Spleen (tissue), 11 donors: ENCODE data around the gene GRAMD1B. TPM values are rescaled to one million over a fixed set of nuclear protein-coding genes. Genes with fewer than 3 reads are reported as not detected.

Experiments used
- DNase-seq: peaks from one replicate; pipeline ENCODE4 v3.0.0-alpha.2; 2020
- H3K27ac ChIP-seq, 8 donors: fragments of 200-600 bp; sonication (generic) in 7 of 8; 1 replicate in 4 of 8; 2 replicates in 4 of 8; pipeline versions ENCODE4 v1.5.0 to v1.8.0; 2016 to 2021; ENCODE audit warnings: inconsistent platforms in 4 of 8, mild to moderate bottlenecking in 4 of 8, moderate library complexity in 1 of 8
- H3K27me3 ChIP-seq, 7 donors: fragments of 200-600 bp; sonication (generic) in 6 of 7; replicated peaks in 1 of 7; 1 replicate in 4 of 7; 2 replicates in 3 of 7; pipeline versions ENCODE4 v1.5.0 to v1.8.0; 2016 to 2021; ENCODE audit warnings: inconsistent platforms in 3 of 7, mild to moderate bottlenecking in 1 of 7
- H3K36me3 ChIP-seq, 6 donors: fragments of 200-600 bp; sonication (generic) in 5 of 6; 1 replicate in 4 of 6; 2 replicates in 2 of 6; pipeline versions ENCODE4 v1.5.0 to v1.8.0; 2016 to 2021; ENCODE audit warnings: inconsistent platforms in 2 of 6
- H3K4me1 ChIP-seq, 6 donors: fragments of 200-600 bp; sonication (generic) in 5 of 6; 1 replicate in 3 of 6; 2 replicates in 3 of 6; pipeline versions ENCODE4 v1.5.0 to v1.8.0; 2016 to 2021; ENCODE audit warnings: inconsistent platforms in 3 of 6
- H3K4me3 ChIP-seq, 8 donors: fragments of 200-600 bp; sonication (generic) in 7 of 8; 1 replicate in 4 of 8; 2 replicates in 4 of 8; pipeline versions ENCODE4 v1.5.0 to v1.8.0; 2016 to 2021; ENCODE audit warnings: inconsistent platforms in 4 of 8, mild to moderate bottlenecking in 4 of 8, moderate library complexity in 2 of 8
- H3K9me3 ChIP-seq, 8 donors: fragments of 200-600 bp; sonication (generic) in 7 of 8; 1 replicate in 4 of 8; 2 replicates in 4 of 8; pipeline versions ENCODE4 v1.5.0 to v1.8.0; 2016 to 2021; ENCODE audit warnings: inconsistent platforms in 4 of 8
- POLR2A ChIP-seq, 3 donors: fragments of 450-650 bp; IDR thresholded peaks; one replicate each; pipeline ENCODE4 v1.5.1; 2017; ENCODE audit warnings: antibody characterized with exemption in 3 of 3, mild to moderate bottlenecking in 1 of 3
- POLR2AphosphoS5 ChIP-seq, 3 donors: sonication (generic); formaldehyde crosslinking; IDR thresholded peaks; one replicate each; pipeline ENCODE4 v1.5.1; 2017; ENCODE audit warnings: antibody characterized with exemption in 3 of 3
- WGBS, 5 donors: extraction: QIAGEN DNeasy Blood & Tissue Kit in 3 of 5; methylation state at CpG; one replicate each; pipeline versions ENCODE4 v1.1.5 to v1.1.7; 2013 to 2018; 5-methylcytosine and 5-hydroxymethylcytosine counted together
- intact Hi-C: fragments of 100-400 bp; cut with DNase I; formaldehyde crosslinking; loops from one replicate; pipeline ENCODE4 v1.15.0; 2023; ENCODE audit warnings: low total_unique reads
- polyA plus RNA-seq, 3 donors: library from polyadenylated mRNA; stranded (reverse); fragments of 200-250 nt; gene quantifications; one replicate each; pipeline ENCODE4 v1.2.1, GENCODE V29; 2013
- total RNA-seq, 7 donors: library from RNA; depleted of rRNA in 3 of 7; stranded (reverse); fragments of >200 nt in 3 of 7; fragmentation: NEBNext Ultra II Directional in 4 of 7; extraction: Animal tissue kit (Norgen Biotek cat#: 25700) in 4 of 7; gene quantifications; one replicate each; pipeline versions ENCODE4 v1.1.0 to v1.2.1, GENCODE V29; 2016 to 2021
- TF ChIP-seq, protein P1 (sequence below), 11 experiments: fragments of 200-600 bp in 7 of 11; fragments of 450-650 bp in 4 of 11; sonication (generic) in 4 of 11; IDR thresholded peaks in 8 of 11; conservative IDR thresholded peaks in 3 of 11; 1 replicate in 7 of 11; 2 replicates in 4 of 11; pipeline versions ENCODE4 v1.4.0 to v1.8.0; 2016 to 2021; ENCODE audit warnings: antibody characterized with exemption in 11 of 11, inconsistent platforms in 4 of 11, mild to moderate bottlenecking in 1 of 11
- donor health status: healthy with polysubstance abuse.
- donor health status: DM: no; HTN: no; CAD: no; lungs with moderate emphysema.
- donor health status: DM: no; HTN: no; CAD: no.
- donor health status: Bipolar disorder and iron deficiency.
- donor health status: healthy.
- donor health status: DM: no; HTN: no; CAD: no.
- donor health status: DM: yes; HTN: yes; CAD: no.

GRAMD1B gene
- total and polyA plus RNA-seq, 10 donors = 1.7 to 15.6 (median 7.5) TPM

GRCh38 chr11:123426789-123427188, 3.3 kb upstream of the GRAMD1B start:
- TF ChIP-seq POLR2A (IDR thresholded peaks at IDR 0.05) (no peak), POLR2AphosphoS5 (IDR thresholded peaks at IDR 0.05) (no peak)
- TF ChIP-seq, protein P1, sequence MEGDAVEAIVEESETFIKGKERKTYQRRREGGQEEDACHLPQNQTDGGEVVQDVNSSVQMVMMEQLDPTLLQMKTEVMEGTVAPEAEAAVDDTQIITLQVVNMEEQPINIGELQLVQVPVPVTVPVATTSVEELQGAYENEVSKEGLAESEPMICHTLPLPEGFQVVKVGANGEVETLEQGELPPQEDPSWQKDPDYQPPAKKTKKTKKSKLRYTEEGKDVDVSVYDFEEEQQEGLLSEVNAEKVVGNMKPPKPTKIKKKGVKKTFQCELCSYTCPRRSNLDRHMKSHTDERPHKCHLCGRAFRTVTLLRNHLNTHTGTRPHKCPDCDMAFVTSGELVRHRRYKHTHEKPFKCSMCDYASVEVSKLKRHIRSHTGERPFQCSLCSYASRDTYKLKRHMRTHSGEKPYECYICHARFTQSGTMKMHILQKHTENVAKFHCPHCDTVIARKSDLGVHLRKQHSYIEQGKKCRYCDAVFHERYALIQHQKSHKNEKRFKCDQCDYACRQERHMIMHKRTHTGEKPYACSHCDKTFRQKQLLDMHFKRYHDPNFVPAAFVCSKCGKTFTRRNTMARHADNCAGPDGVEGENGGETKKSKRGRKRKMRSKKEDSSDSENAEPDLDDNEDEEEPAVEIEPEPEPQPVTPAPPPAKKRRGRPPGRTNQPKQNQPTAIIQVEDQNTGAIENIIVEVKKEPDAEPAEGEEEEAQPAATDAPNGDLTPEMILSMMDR (IDR thresholded peaks at IDR 0.05 in 8 of 11, conservative IDR thresholded peaks at IDR 0.05 in 3 of 11) = no peak
- no peak for DNase-seq
- Histone ChIP-seq H3K36me3 (no peaks in the 10 kb centered on the region), H3K27me3 (peaks cover 0 to 35% (median 15%) of the 10 kb centered on the region in 7 donors), H3K4me1 (peaks cover 6 to 33% (median 22%) of the 10 kb centered on the region in 6 donors), H3K4me3 (no peak overlapping the region), H3K27ac (no peak overlapping the region), H3K9me3 (no peaks in the 10 kb centered on the region)
- intact Hi-C loops = no loop called here
- WGBS, 5 donors = 93 to 98% (median 96%) methylated on average over 5 of the region's 5 CpGs

DNA sequence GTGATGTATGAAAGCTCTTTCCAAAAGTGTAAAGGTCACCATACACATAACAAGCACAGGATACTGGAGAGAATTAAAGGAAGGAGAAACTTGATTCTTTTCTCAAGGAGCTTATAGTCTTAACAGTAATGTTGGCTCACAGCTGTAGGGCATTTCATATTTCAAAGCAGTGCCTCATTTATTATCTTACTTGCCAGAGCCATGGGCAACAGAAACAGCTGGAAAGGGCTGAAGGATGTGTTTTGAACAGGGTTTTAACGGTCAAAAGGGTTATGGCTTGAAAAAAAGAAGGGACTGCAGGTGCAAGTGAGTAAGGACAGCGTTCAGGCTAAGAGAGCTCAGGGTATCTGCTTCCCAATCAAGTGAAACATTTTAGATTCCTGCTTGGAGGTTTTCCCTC, 2.7 kb upstream of the GRAMD1B start:
- intact Hi-C loops = no loop called here
- Histone ChIP-seq H3K4me3 (no peak overlapping the region), H3K27me3 (peaks cover 0 to 41% (median 17%) of the 10 kb centered on the region in 7 donors), H3K27ac (no peak overlapping the region), H3K9me3 (no peaks in the 10 kb centered on the region), H3K4me1 (peaks cover 6 to 34% (median 24%) of the 10 kb centered on the region in 6 donors), H3K36me3 (no peaks in the 10 kb centered on the region)
- no peak for DNase-seq
- WGBS, 5 donors = 54 to 90% (median 80%) methylated on average over 2 of the region's 2 CpGs
- TF ChIP-seq POLR2A (IDR thresholded peaks at IDR 0.05) = no peak
- TF ChIP-seq, protein P1 (IDR thresholded peaks at IDR 0.05 in 8 of 11, conservative IDR thresholded peaks at IDR 0.05 in 3 of 11) = no peak
- TF ChIP-seq POLR2AphosphoS5 (IDR thresholded peaks at IDR 0.05) = no peak

DNA sequence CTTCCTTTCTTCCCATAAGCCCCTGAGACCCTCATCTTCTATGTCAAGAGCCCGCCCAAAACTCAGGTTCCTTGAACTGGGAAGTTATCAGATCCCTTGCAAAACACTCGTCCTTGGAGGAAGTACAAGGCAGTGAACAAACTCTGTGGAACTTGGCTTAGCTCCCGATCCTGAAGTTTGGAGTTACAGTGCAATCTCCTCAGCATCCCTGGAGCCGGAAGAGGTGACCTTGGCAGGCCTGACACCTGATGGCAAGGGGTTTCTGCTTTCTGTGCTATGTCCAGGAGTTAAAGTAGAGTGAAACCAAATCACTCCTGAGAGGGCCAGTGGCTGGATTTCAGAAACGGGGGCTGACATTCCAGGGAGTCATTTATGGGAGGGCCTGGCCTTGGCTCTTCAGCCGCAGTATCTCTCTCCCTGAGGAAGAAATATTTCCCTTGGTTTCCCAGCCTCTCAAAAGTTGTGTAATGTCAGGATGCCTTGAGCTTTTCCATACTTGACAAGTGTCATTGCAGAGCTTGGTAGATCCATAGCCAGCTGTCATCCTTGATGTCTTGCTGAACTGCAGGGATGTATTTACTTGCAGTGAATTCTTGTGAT, 1.9 kb upstream of the GRAMD1B start:
- Histone ChIP-seq H3K27ac (no peak overlapping the region), H3K9me3 (no peaks in the 10 kb centered on the region), H3K36me3 (no peaks in the 10 kb centered on the region), H3K27me3 (peaks cover 0 to 42% (median 17%) of the 10 kb centered on the region in 7 donors), H3K4me1 (peaks cover 6 to 34% (median 24%) of the 10 kb centered on the region in 6 donors), H3K4me3 (no peak overlapping the region)
- no peak for TF ChIP-seq POLR2AphosphoS5 (IDR thresholded peaks at IDR 0.05)
- TF ChIP-seq POLR2A (IDR thresholded peaks at IDR 0.05) = no peak
- TF ChIP-seq, protein P1 (IDR thresholded peaks at IDR 0.05 in 8 of 11, conservative IDR thresholded peaks at IDR 0.05 in 3 of 11) = no peak
- 58 to 69% (median 61%) methylated on average over 6 of the region's 6 CpGs for WGBS, 5 donors
- intact Hi-C loops = no loop called here
- DNase-seq = no peak

- no peak overlapping the region for H3K4me3 ChIP-seq
- H3K36me3 ChIP-seq = no peaks in the 10 kb centered on the region
- WGBS, 5 donors = 90 to 95% (median 93%) methylated on average over 5 of the region's 5 CpGs
- DNase-seq = no peak
- TF ChIP-seq POLR2A (IDR thresholded peaks at IDR 0.05) (no peak), POLR2AphosphoS5 (IDR thresholded peaks at IDR 0.05) (no peak)
- TF ChIP-seq, protein P1 (IDR thresholded peaks at IDR 0.05 in 8 of 11, conservative IDR thresholded peaks at IDR 0.05 in 3 of 11) = no peak
- H3K4me1 ChIP-seq = peaks cover 6 to 36% (median 24%) of the 10 kb centered on the region in 6 donors
- peaks cover 0 to 42% (median 17%) of the 10 kb centered on the region in 7 donors for H3K27me3 ChIP-seq
- intact Hi-C loops = no loop called here
- peak overlapping the region in 1 of 8 donors; percentile 91 for H3K27ac ChIP-seq
- H3K9me3 ChIP-seq = no peaks in the 10 kb centered on the region
Observed at GRCh38 chr11:123429336-123429735, 733 bp upstream of the GRAMD1B start.
